ENCODE measurements around the gene MUTYH. TPM values are rescaled to one million over a fixed set of nuclear protein-coding genes. Genes with fewer than 3 reads are reported as not detected.

Gene MUTYH
- total RNA-seq, 4 donors from 2014 or later: 15.3 to 22.6 (median 18.0) TPM

DNA sequence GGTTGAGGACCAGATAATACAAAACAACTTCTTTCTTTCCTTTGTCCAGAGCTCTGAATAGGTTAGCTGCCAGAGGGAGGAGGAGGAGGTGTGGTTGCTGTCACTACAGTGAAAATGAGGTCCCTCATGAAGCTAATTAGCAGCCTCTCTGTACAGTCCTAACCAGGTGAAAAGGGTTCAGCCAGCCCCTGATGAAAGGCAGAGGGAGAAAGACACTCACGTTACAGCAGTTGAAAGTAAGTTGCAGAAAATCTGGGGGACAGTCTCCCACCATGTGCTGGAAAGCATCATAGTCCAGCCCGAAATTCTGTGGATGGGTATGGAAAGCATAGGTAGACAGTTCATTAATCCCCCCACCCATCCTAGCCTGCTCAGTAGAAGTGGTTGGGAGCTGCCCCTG lies 6.2 kb upstream of the MUTYH start:
- Histone ChIP-seq H3K9me3 (no peaks in the 10 kb centered on the region), H3K4me1 (peaks cover 15 to 43% (median 19%) of the 10 kb centered on the region in 3 donors), H3K36me3 (peaks cover 0 to 52% of the 10 kb centered on the region in 2 donors), H3K27me3 (no peaks in the 10 kb centered on the region), H3K27ac (no peak overlapping the region), H3K4me3 (no peak overlapping the region)
- ATAC-seq: no peak
- 90 to 100% methylated on average over 1 to 2 of the region's 2 CpGs for WGBS, 2 donors (ENCODE audit: low coverage in 1 of 2)
- TF ChIP-seq POLR2AphosphoS5 (IDR thresholded peaks at IDR 0.05) (no peak), POLR2A (IDR thresholded peaks at IDR 0.05) (no peak), EP300 (IDR thresholded peaks at IDR 0.05) (no peak)
- TF ChIP-seq, protein P1, sequence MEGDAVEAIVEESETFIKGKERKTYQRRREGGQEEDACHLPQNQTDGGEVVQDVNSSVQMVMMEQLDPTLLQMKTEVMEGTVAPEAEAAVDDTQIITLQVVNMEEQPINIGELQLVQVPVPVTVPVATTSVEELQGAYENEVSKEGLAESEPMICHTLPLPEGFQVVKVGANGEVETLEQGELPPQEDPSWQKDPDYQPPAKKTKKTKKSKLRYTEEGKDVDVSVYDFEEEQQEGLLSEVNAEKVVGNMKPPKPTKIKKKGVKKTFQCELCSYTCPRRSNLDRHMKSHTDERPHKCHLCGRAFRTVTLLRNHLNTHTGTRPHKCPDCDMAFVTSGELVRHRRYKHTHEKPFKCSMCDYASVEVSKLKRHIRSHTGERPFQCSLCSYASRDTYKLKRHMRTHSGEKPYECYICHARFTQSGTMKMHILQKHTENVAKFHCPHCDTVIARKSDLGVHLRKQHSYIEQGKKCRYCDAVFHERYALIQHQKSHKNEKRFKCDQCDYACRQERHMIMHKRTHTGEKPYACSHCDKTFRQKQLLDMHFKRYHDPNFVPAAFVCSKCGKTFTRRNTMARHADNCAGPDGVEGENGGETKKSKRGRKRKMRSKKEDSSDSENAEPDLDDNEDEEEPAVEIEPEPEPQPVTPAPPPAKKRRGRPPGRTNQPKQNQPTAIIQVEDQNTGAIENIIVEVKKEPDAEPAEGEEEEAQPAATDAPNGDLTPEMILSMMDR (IDR thresholded peaks at IDR 0.05): no peak

DNA sequence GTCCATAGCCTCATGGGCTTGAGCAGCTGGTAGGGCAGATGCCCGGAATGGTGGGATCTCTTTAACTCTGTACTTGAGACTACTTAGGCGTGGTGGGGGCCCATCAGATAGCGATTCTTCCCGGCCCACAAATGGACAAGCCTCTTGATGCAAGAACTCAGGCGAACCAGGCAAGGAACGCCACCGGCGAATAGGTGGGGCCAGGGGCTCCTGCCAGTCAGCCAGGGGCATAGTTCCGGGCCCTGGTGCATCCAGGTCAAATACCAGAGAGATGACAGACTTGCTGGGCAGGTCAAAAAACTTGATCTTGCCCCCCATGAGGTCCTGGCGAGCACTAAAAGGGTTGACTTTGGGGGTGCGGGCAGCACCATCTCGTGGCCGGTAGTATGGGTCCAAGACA lies 4.8 kb upstream of the MUTYH start:
- ATAC-seq: no peak
- H3K9me3 ChIP-seq: no peaks in the 10 kb centered on the region
- H3K27ac ChIP-seq: no peak overlapping the region
- H3K4me3 ChIP-seq: no peak overlapping the region
- H3K36me3 ChIP-seq: peaks cover 0 to 52% of the 10 kb centered on the region in 2 donors
- WGBS, 2 donors (ENCODE audit: low coverage in 1 of 2): 96% methylated on average over 4 of the region's 13 CpGs; no CpG with 5 or more reads in 1 of the 2 donors
- H3K4me1 ChIP-seq: peaks cover 15 to 53% (median 27%) of the 10 kb centered on the region in 3 donors
- H3K27me3 ChIP-seq: no peaks in the 10 kb centered on the region
- TF ChIP-seq EP300 (IDR thresholded peaks at IDR 0.05): no peak
- TF ChIP-seq, protein P1 (IDR thresholded peaks at IDR 0.05): no peak
- no peak for TF ChIP-seq POLR2A (IDR thresholded peaks at IDR 0.05)
- no peak for TF ChIP-seq POLR2AphosphoS5 (IDR thresholded peaks at IDR 0.05)

GRCh38 chr1:45344499-45344898 lies 4.3 kb upstream of the MUTYH start:
- Histone ChIP-seq H3K27ac (no peak overlapping the region), H3K36me3 (peaks cover 0 to 52% of the 10 kb centered on the region in 2 donors), H3K27me3 (no peaks in the 10 kb centered on the region), H3K4me3 (no peak overlapping the region), H3K9me3 (no peaks in the 10 kb centered on the region), H3K4me1 (peaks cover 15 to 48% (median 27%) of the 10 kb centered on the region in 3 donors)
- 100% methylated on average over 1 of the region's 2 CpGs; no CpG with 5 or more reads in 1 of the 2 donors for WGBS, 2 donors (ENCODE audit: low coverage in 1 of 2)
- no peak for ATAC-seq
- TF ChIP-seq, protein P1 (IDR thresholded peaks at IDR 0.05): no peak
- TF ChIP-seq POLR2A (IDR thresholded peaks at IDR 0.05) (no peak), EP300 (IDR thresholded peaks at IDR 0.05) (no peak), POLR2AphosphoS5 (IDR thresholded peaks at IDR 0.05) (no peak)

DNA sequence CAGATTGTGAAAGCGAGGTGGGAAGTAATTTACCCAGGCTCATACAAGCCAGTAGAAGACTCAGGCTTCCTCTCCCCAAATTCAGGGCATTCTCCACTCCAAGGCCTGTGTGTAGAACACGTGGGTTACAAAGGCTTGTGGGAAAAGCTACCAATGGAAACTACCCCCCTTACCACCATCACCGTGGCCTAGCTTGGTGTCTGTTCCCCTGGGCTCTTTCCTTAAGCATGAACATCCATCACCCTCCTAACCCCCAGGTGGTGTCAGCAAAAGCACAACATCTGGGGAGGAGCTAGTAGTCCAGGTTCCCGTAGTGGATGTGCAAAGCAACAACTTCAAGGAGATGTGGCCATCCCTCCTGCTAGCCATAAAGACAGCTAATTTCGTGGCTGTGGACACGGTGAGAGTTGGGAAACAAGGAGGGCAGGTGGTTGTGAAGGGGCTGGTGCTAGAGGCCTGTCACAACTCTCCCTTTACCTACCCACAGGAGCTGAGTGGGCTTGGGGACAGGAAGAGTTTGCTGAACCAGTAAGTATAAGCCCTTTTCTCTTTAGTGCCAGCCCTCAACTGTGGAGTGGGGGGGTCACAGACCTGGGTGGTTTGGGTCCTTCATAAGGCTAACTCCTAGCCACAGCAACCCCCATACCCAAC lies 701 bp upstream of the MUTYH start:
- no peaks in the 10 kb centered on the region for H3K9me3 ChIP-seq
- no peaks in the 10 kb centered on the region for H3K27me3 ChIP-seq
- peaks cover 0 to 38% (median 9%) of the 10 kb centered on the region in 3 donors for H3K4me1 ChIP-seq
- TF ChIP-seq POLR2A (IDR thresholded peaks at IDR 0.05) (no peak), EP300 (IDR thresholded peaks at IDR 0.05) (no peak), POLR2AphosphoS5 (IDR thresholded peaks at IDR 0.05) (no peak)
- TF ChIP-seq, protein P1 (IDR thresholded peaks at IDR 0.05): no peak
- H3K27ac ChIP-seq: peak overlapping the region; percentile 92 to 99 (median 98)
- H3K4me3 ChIP-seq: peak overlapping the region; percentile 70 to 87
- WGBS, 2 donors (ENCODE audit: low coverage in 1 of 2): 7 to 80% methylated on average over 2 to 4 of the region's 6 CpGs
- no peak for ATAC-seq
- peaks cover 0 to 44% of the 10 kb centered on the region in 2 donors for H3K36me3 ChIP-seq

Data from gastroesophageal sphincter (tissue), 4 donors.